Inflammatory macrophage treated with lipopolysaccharide for 1 hour (primary cell): ENCODE data around the gene ZNF195.
"Not testable (repeated sequence)": the region's sequence is repeated elsewhere in the genome, so short reads cannot be mapped to it uniquely, and the experiment has no call there.

Experiments used
- DNase-seq, 2 donors: peaks; one replicate each; pipeline ENCODE4 v3.0.0-alpha.2; 2020 to 2022

Gene ZNF195

GRCh38 chr11:3378426-3379423 lies at the start of gene ZNF195:
Gene ZNF195, minus strand, starts transcription at chr11:3379146. Its CDS starts 106 bp downstream, at chr11:3379040.
- DNase-seq = peak; percentile 96 to 97

GRCh38 chr11:3428076-3428475 lies 49.1 kb upstream of the ZNF195 start:
- DNase-seq = not testable (repeated sequence)

GRCh38 chr11:3426541-3426940 lies 47.6 kb upstream of the ZNF195 start:
- not testable (repeated sequence) for DNase-seq

GRCh38 chr11:3423928-3424327 lies 45.0 kb upstream of the ZNF195 start:
- not testable (repeated sequence) for DNase-seq

GRCh38 chr11:3423138-3423731 lies 44.3 kb upstream of the ZNF195 start:
- not testable (repeated sequence) for DNase-seq

- DNase-seq = peak; percentile 93 to 96
Measured at GRCh38 chr11:3422380-3423137, 43.6 kb upstream of the ZNF195 start.

- not testable (repeated sequence) for DNase-seq
Measured at GRCh38 chr11:3421608-3422379, 42.8 kb upstream of the ZNF195 start.

GRCh38 chr11:3420281-3421042 lies 41.5 kb upstream of the ZNF195 start:
- not testable (repeated sequence) for DNase-seq

GRCh38 chr11:3419496-3419895 lies 40.5 kb upstream of the ZNF195 start:
- not testable (repeated sequence) for DNase-seq

- peak; percentile 2 to 56 for DNase-seq
Measured at GRCh38 chr11:3417047-3417446, 38.1 kb upstream of the ZNF195 start.

GRCh38 chr11:3415301-3415700 lies 36.4 kb upstream of the ZNF195 start:
- not testable (repeated sequence) for DNase-seq

GRCh38 chr11:3413666-3414065 lies 34.7 kb upstream of the ZNF195 start:
- DNase-seq = not testable (repeated sequence)

- DNase-seq = no peak
Measured at GRCh38 chr11:3412837-3413236, 33.9 kb upstream of the ZNF195 start.

GRCh38 chr11:3408722-3409121 lies 29.8 kb upstream of the ZNF195 start:
- DNase-seq = peak; percentile 37 to 84

- not testable (repeated sequence) for DNase-seq
Measured at GRCh38 chr11:3408058-3408605, 29.2 kb upstream of the ZNF195 start.

- DNase-seq = not testable (repeated sequence)
Measured at GRCh38 chr11:3406937-3407336, 28.0 kb upstream of the ZNF195 start.

GRCh38 chr11:3406223-3406875 lies 27.4 kb upstream of the ZNF195 start:
- DNase-seq = not testable (repeated sequence)

- DNase-seq = not testable (repeated sequence)
Measured at GRCh38 chr11:3404076-3404925, 25.4 kb upstream of the ZNF195 start.

GRCh38 chr11:3402861-3403250 lies 23.9 kb upstream of the ZNF195 start:
- DNase-seq = not testable (repeated sequence)
